HEK293 (cell line): ENCODE results near the gene CMTM4.

Source experiments
- ATF2 ChIP-seq: fragments of 450-650 bp; formaldehyde crosslinking; IDR thresholded peaks from 2 replicates; pipeline ENCODE4 v1.5.1; 2016; ENCODE audit warnings: missing biosample characterization, missing genetic modification characterization, low read depth
- CTCF ChIP-seq: fragments of 450-650 bp; formaldehyde crosslinking; IDR thresholded peaks from 2 replicates; pipeline ENCODE4 v1.5.1; 2016; ENCODE audit warnings: missing biosample characterization, missing genetic modification characterization
- MYNN ChIP-seq: fragments of 450-650 bp; formaldehyde crosslinking; IDR thresholded peaks from 2 replicates; pipeline ENCODE4 v1.5.1; 2016; ENCODE audit warnings: missing biosample characterization, missing genetic modification characterization, borderline replicate concordance
- RBAK ChIP-seq: fragments of 450-650 bp; formaldehyde crosslinking; IDR thresholded peaks from 2 replicates; pipeline ENCODE4 v1.5.1; 2016; ENCODE audit warnings: missing biosample characterization, missing genetic modification characterization
- SETDB1 ChIP-seq: IDR thresholded peaks from one replicate; pipeline ENCODE4 v1.6.1; 2017; ENCODE audit warnings: mild to moderate bottlenecking, low read length, moderate library complexity, mixed read lengths; ENCODE audit not compliant: insufficient read length
- SP2 ChIP-seq: fragments of 450-650 bp; formaldehyde crosslinking; IDR thresholded peaks from 2 replicates; pipeline ENCODE4 v1.5.1; 2016; ENCODE audit warnings: missing biosample characterization, missing genetic modification characterization
- ZBTB11 ChIP-seq: fragments of 450-650 bp; formaldehyde crosslinking; conservative IDR thresholded peaks from 2 replicates; pipeline ENCODE4 v1.5.1; 2016; ENCODE audit warnings: low read depth, missing biosample characterization, missing genetic modification characterization
- ZBTB8A ChIP-seq: fragments of 450-650 bp; formaldehyde crosslinking; IDR thresholded peaks from 2 replicates; pipeline ENCODE4 v1.5.1; 2016; ENCODE audit warnings: missing biosample characterization, missing genetic modification characterization
- ZNF132 ChIP-seq: fragments of 450-650 bp; formaldehyde crosslinking; IDR thresholded peaks from 2 replicates; pipeline ENCODE4 v1.5.1; 2017; ENCODE audit warnings: missing biosample characterization, missing genetic modification characterization, borderline replicate concordance
- ZNF138 ChIP-seq: fragments of 450-650 bp; formaldehyde crosslinking; IDR thresholded peaks from 2 replicates; pipeline ENCODE4 v1.5.1; 2016; ENCODE audit warnings: missing biosample characterization, missing genetic modification characterization, borderline replicate concordance
- ZNF148 ChIP-seq: fragments of 450-650 bp; formaldehyde crosslinking; IDR thresholded peaks from 2 replicates; pipeline ENCODE4 v1.5.0; 2017; ENCODE audit warnings: missing biosample characterization, missing genetic modification characterization, borderline replicate concordance
- ZNF24 ChIP-seq: fragments of 450-650 bp; formaldehyde crosslinking; IDR thresholded peaks from 2 replicates; pipeline ENCODE4 v1.5.1; 2016; ENCODE audit warnings: missing biosample characterization, missing genetic modification characterization
- ZNF501 ChIP-seq: fragments of 450-650 bp; formaldehyde crosslinking; IDR thresholded peaks from 2 replicates; pipeline ENCODE4 v1.5.1; 2016; ENCODE audit warnings: missing biosample characterization, missing genetic modification characterization
- ZNF670 ChIP-seq: fragments of 450-650 bp; formaldehyde crosslinking; IDR thresholded peaks from 2 replicates; pipeline ENCODE4 v1.5.1; 2016; ENCODE audit warnings: missing biosample characterization, missing genetic modification characterization, low read depth

- TF ChIP-seq CTCF (tag by site-specific recombination) (no peak), ZBTB11 (tag by site-specific recombination) (no peak), ATF2 (tag by site-specific recombination) (no peak), SP2 (tag by site-specific recombination) (no peak), MYNN (no peak), ZNF501 (tag by site-specific recombination) (no peak), ZNF24 (tag by site-specific recombination) (no peak), ZNF670 (tag by site-specific recombination) (no peak), ZNF138 (tag by site-specific recombination) (no peak), RBAK (tag by site-specific recombination) (no peak), ZBTB8A (tag by site-specific recombination) (no peak), SETDB1 (no peak), ZNF148 (tag by site-specific recombination) (no peak), ZNF132 (no peak)
These were observed 110.9 kb downstream of the CMTM4 start for GRCh38 chr16:66585481-66586239.
